Cortex of kidney (tissue), 1 donor: ENCODE data around the gene FOLR1.

Experiments used
- DNase-seq: peaks from one replicate; lab custom pipeline; 2025; lab: John Stamatoyannopoulos, UW

FOLR1 gene

DNA sequence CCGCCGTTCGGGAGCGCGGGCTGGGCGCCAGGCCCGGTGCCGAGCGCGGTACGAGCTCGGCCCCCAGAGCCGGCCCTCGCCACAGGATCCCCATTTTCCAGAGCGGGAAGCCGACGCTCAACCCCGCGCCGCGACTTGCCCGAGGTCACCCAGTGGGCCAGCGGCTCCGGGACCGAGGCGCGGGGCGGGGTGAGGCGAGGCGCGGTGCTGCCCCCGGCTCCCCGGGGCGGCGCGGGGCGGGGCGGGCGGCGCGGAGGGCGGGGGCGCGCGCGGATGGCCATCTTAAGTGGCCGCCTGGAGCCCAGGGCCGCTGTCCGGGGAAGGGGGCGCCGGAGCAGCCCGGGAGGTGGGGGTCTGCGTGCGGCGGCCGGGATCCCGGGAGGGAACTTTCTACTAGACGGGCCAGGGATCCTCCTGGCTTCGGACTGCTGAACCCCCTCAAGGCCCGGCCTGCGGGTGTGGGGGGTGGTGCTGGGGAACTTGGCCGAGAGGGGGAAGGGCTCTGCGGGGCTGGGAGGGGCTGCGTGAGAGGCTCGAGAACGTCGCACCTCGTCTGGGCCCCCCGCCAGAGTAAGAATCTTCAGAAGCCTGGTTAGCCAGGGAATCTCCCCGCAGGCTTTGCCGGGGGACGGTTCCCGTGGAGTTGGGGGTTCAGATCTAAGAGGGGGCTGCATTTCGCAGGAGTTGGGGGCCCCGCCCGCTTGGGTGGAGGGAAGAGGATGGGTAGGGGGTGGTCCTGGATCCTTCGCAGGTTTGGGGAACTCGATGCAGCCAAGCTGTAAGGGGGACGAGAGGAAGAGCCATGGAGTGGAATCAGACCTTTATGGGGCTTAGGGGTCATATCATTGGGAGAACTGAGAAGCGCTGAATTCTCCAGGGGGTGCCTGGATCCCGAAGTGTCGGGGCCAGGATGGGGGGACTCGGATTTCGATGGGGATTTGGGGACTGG, 31.9 kb downstream of the FOLR1 start:
- no peak for DNase-seq

DNA sequence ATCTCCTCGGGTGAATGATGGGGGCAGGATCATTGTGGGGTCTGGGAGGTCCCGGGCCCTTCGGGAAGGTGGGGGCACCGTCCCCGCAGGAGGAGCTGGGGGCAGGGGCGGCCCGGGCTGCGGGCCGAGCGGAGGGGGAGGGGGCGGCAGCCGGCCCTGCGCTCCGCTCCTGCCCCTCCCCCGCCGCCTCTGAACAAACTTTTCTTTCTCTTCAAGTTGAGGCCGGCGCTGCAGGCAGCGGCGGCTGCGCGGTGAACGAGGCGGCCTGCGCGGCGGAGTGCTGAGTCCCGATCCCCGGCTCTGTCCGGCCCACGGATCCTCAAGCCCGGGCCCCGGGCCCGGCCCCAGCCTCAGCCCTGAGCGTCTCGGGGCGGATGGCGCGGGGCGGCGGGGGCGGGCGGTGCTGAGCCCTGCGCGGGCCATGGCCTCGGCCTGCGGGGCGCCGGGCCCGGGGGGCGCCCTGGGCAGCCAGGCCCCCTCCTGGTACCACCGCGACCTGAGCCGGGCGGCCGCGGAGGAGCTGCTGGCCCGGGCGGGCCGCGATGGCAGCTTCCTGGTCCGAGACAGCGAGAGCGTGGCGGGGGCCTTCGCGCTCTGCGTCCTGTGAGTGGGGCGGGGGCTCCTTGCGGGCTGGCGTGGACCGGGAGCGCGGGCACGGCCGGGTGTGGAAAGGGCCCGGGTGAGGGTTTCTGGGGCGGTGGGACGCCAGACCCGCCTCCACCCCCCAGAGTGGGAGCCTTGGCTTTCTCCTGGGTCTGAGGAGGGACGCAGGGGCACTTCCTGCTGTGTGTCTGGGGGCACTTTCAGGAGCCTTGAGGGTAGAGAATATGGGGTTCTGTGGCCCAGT, 32.8 kb downstream of the FOLR1 start, which contains the start of gene INPPL1:
Gene INPPL1, plus strand, starts transcription at position 204 of the 847 bp plus-strand sequence. Its CDS starts 218 bp downstream, at position 422.
- no peak for DNase-seq

GRCh38 chr11:72225411-72225951, 33.5 kb downstream of the FOLR1 start:
- no peak for DNase-seq

- DNase-seq, result no peak
These were observed 34.8 kb downstream of the FOLR1 start for GRCh38 chr11:72226701-72227100.

- DNase-seq, result no peak
These were observed 35.6 kb downstream of the FOLR1 start for GRCh38 chr11:72227316-72228228.

- DNase-seq, result no peak
These were observed 36.4 kb downstream of the FOLR1 start for GRCh38 chr11:72228229-72228843.

- DNase-seq, result no peak
These were observed 36.9 kb downstream of the FOLR1 start for GRCh38 chr11:72228844-72229231.

- no peak for DNase-seq
These were observed 37.5 kb downstream of the FOLR1 start for GRCh38 chr11:72229336-72229924.

- DNase-seq, result no peak
These were observed 38.2 kb downstream of the FOLR1 start for GRCh38 chr11:72229925-72230763.

DNA sequence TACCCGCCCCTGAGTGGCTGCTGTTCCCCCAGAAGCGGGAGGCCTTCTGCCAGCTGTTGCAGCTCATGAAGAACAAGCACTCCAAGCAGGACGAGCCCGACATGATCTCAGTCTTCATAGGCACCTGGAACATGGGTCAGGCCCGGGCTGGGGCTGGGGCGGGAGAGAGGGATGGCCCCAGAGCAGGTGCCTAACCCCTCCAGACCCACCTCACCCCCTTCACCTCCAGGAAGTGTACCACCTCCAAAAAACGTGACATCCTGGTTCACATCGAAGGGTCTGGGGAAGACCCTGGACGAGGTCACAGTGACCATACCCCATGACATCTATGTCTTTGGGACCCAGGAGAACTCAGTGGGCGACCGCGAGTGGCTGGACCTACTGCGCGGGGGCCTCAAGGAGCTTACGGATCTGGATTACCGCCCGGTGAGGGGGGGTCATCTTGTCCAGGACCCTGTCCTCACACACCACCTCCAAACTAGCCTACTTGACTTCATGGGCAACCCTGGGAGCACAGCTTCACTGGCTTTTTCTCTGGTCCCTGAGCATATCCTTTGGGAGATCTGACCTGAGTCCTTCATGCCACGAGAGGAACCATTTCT, 38.9 kb downstream of the FOLR1 start:
- no peak for DNase-seq

GRCh38 chr11:72231396-72232259, 39.7 kb downstream of the FOLR1 start:
- DNase-seq, result no peak

DNA sequence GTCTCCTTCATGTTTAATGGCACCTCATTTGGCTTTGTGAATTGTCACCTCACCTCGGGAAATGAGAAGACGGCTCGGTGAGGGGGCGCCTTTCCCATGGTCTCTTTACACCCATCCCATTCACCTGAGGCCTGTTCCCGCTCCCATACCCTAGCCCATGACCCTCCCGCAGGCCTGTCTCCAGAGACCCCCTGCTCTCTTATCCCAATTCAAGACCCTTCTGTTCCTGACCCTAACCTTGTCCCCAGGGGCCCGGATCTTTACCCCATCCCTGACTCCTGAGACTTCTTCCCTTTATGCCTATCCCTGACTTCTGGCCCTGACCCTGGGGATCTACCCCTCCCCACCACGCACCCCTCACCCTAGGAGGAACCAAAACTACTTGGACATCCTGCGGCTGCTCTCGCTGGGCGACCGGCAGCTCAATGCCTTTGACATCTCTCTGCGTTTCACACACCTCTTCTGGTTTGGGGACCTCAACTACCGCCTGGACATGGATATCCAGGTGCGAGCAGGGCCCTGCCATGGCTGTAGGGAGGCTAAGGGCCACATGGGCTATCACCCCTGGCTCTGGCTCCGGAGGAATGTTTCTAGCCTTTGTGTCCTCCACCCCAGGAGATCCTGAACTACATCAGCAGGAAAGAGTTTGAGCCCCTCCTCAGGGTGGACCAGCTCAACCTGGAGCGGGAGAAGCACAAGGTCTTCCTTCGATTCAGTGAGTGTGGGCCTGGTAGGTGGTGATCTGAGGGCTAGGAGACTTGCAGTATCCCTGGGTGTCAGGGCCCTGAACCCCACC, 40.5 kb downstream of the FOLR1 start:
- no peak for DNase-seq

DNA sequence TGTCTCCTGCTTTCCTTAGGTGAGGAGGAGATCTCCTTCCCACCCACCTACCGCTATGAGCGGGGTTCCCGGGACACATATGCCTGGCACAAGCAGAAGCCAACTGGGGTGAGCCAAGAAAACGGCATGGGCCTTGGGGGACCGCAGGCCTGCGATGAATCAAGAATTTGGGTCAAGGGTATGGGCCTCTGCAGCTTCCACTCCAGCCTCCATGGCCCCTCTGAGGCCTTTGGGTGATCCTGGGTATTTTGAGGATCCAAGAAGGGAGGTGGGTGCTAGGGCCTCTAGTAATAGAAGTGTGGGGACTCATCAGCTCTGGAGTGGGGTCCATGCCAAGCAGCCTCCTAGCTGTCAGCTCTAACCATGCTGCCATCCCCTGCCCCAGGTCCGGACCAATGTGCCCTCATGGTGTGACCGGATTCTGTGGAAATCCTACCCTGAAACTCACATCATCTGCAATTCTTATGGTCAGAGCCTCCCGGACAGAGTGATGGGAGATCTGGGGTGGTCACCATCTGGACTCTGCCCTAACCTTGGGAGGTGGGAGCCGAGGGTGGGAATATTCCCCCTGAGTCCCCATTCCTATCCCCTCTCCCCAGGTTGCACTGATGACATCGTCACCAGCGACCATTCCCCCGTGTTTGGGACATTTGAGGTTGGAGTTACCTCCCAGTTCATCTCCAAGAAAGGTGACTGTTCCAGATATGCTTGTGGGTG, 41.3 kb downstream of the FOLR1 start:
- no peak for DNase-seq

GRCh38 chr11:72233773-72234513, 42.0 kb downstream of the FOLR1 start:
- DNase-seq, result no peak

GRCh38 chr11:72234514-72234830, 42.5 kb downstream of the FOLR1 start:
- DNase-seq, result no peak

DNA sequence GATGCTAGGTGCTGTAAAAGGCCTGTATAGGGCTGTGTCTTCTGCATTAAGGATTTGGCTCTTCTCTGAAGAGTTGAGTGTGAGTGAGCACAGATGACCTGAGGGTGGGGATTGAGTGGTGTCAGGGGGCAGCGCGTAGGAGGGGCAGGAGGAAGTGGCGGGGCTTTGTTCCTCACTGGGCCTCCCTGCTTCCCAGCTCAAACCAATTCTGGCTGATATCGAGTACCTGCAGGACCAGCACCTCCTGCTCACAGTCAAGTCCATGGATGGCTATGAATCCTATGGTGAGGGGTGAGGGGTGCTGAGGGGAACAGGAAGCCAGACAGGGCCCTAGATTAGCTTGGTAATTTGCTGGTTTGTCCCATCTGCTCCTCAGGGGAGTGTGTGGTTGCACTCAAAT, 43.0 kb downstream of the FOLR1 start:
- no peak for DNase-seq
